ENCODE results near the gene WFDC10B.

WFDC10B gene

GRCh38 chr20:45704969-45705637, at the start of gene WFDC10B:
Gene WFDC10B (minus strand): TSS chr20:45705019. CDS start chr20:45685992, 19,027 bp downstream.
- TF ChIP-seq CTCF (conservative IDR thresholded peaks at IDR 0.05; ENCODE audit: low read depth, low read length) = no peak
- no peak within 1 kb of the TSS for H3K4me3 ChIP-seq (ENCODE audit: low read length)
- DNase-seq (ENCODE audit: low read depth) = no peak

DNA sequence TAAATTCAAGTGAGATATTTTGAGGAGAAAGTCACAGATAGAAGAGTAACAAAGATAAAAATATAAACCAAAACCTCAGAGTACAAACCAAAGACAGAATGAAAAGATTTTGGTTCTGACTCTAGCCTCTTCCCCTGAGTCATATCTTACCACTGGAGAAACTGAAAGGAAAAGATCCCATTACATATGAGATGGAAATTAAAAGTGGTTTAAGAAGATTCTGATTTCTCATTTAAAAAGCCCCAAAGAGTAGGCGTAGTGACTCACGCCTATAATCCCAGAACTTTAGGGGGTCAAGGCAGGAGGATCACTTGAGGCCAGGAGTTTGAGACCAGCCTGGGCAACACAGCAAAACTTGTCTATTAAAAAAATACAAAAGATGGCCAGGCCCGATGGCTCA, 47.9 kb upstream of the WFDC10B start:
- DNase-seq (ENCODE audit: low read depth) = no peak

GRCh38 chr20:45751721-45752120, 46.9 kb upstream of the WFDC10B start:
- DNase-seq (ENCODE audit: low read depth) = no peak
- TF ChIP-seq CTCF (conservative IDR thresholded peaks at IDR 0.05; ENCODE audit: low read depth, low read length) = no peak
- H3K4me3 ChIP-seq (ENCODE audit: low read length) = no peak overlapping the region

More for the DNA sequence above, 47.9 kb upstream of the WFDC10B start:
- no peak for TF ChIP-seq CTCF (conservative IDR thresholded peaks at IDR 0.05; ENCODE audit: low read depth, low read length)
- H3K4me3 ChIP-seq (ENCODE audit: low read length) = no peak overlapping the region

DNA sequence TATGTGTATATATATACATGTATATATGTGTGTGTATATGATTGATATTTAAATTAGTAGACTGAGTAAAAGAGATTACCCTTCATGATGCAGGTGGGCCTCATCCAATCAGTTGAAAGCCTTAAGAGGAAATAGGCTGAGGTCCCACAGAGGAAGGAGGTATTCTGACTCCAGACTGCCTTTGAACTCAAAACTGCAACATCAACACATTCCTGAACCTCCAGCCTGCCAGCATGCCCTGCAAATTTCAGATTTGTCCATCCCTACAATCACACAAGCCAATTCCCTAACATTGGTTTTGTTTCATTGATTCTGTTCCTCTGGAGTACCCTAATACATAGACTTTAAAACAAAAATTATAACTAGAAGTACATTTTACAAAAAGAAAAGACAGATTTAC, 40.2 kb upstream of the WFDC10B start:
- no peak for DNase-seq (ENCODE audit: low read depth)
- H3K4me3 ChIP-seq (ENCODE audit: low read length) = no peak overlapping the region
- TF ChIP-seq CTCF (conservative IDR thresholded peaks at IDR 0.05; ENCODE audit: low read depth, low read length) = no peak

- no peak overlapping the region for H3K4me3 ChIP-seq (ENCODE audit: low read length)
- DNase-seq (ENCODE audit: low read depth) = no peak
- TF ChIP-seq CTCF (conservative IDR thresholded peaks at IDR 0.05; ENCODE audit: low read depth, low read length) = no peak
Observed at GRCh38 chr20:45742596-45742995, 37.8 kb upstream of the WFDC10B start.

DNA sequence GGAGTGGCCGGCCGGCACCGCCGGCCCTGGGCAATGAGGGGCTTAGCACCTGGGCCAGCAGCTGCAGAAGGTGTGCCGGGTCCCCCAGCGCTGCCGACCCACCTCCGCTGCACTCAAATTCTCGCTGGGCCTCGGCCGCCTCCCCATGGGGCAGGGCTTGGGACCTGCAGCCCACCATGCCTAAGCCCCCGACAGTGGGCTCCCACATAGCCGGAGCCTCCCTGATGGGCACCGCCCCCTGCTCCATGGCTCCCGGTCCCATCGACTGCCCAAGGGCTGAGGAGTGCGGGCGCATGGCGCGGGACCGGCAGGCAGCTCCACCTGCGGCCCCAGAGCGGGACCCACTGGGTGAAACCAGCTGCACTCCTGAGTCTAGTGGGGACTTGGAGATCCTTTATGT, 31.2 kb upstream of the WFDC10B start:
- DNase-seq (ENCODE audit: low read depth) = no peak
- TF ChIP-seq CTCF (conservative IDR thresholded peaks at IDR 0.05; ENCODE audit: low read depth, low read length) = no peak
- no peak overlapping the region for H3K4me3 ChIP-seq (ENCODE audit: low read length)

DNA sequence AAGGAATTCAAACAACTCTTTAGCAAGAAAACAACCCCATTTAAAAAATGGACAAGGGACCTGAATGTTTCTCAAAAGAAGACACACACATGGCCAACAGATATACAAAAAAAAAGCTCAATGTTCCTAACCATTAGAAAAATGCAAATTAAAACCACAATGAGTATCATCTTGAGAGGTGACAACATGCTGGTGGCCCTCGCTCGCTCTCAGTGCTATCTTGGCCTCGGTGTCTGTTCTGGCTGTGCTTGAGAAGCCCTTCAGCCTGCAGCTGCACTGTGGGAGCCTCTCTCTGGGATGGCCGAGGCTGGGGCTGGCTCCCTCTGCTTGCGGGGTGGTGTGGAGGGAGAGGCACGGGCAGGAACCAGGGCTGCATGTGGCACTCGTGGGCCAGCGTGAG, 30.7 kb upstream of the WFDC10B start:
- TF ChIP-seq CTCF (conservative IDR thresholded peaks at IDR 0.05; ENCODE audit: low read depth, low read length) = no peak
- H3K4me3 ChIP-seq (ENCODE audit: low read length) = no peak overlapping the region
- no peak for DNase-seq (ENCODE audit: low read depth)
